Ishikawa (cell line): Measurements from ENCODE around the gene SH3TC2.
A peak's percentile ranks its signal among the peaks of the same experiment; 100 is the strongest.

Experiments used
- CEBPB ChIP-seq: IDR thresholded peaks from 2 replicates; pipeline ENCODE4 v1.6.1; 2012
- CREB1 ChIP-seq: IDR thresholded peaks from 2 replicates; pipeline ENCODE4 v1.6.1; 2012; ENCODE audit warnings: low read depth
- EGR1 ChIP-seq: IDR thresholded peaks from 2 replicates; pipeline ENCODE4 v1.6.1; 2012
- EP300 ChIP-seq: IDR thresholded peaks from 2 replicates; pipeline ENCODE4 v1.6.1; 2012; ENCODE audit warnings: borderline replicate concordance
- FOXM1 ChIP-seq: IDR thresholded peaks from 2 replicates; pipeline ENCODE4 v1.6.1; 2012; ENCODE audit warnings: low read depth, borderline replicate concordance
- MAX ChIP-seq: IDR thresholded peaks from 2 replicates; pipeline ENCODE4 v1.6.1; 2012
- NFIC ChIP-seq: IDR thresholded peaks from 2 replicates; pipeline ENCODE4 v1.6.1; 2012
- RAD21 ChIP-seq: IDR thresholded peaks from 2 replicates; pipeline ENCODE4 v1.6.1; 2012; ENCODE audit warnings: low read depth
- TAF1 ChIP-seq: IDR thresholded peaks from 2 replicates; pipeline ENCODE4 v1.6.1; 2012; ENCODE audit warnings: low read depth, mild to moderate bottlenecking
- TCF12 ChIP-seq: IDR thresholded peaks from 2 replicates; pipeline ENCODE4 v1.6.1; 2012; ENCODE audit warnings: low read depth
- TEAD4 ChIP-seq: IDR thresholded peaks from 2 replicates; pipeline ENCODE4 v1.6.1; 2012
- YY1 ChIP-seq: IDR thresholded peaks from 2 replicates; pipeline ENCODE4 v1.6.1; 2012; ENCODE audit warnings: low read depth
- ZBTB7A ChIP-seq: IDR thresholded peaks from 2 replicates; pipeline ENCODE4 v1.6.1; 2012; ENCODE audit warnings: low read depth
- TF ChIP-seq, protein P1 (sequence below): IDR thresholded peaks from 2 replicates; pipeline ENCODE4 v1.6.1; 2012; ENCODE audit warnings: low read depth, mild to moderate bottlenecking
- TF ChIP-seq, protein P2 (sequence below): IDR thresholded peaks from 2 replicates; pipeline ENCODE4 v1.6.1; 2012

Gene SH3TC2

GRCh38 chr5:149005077-149005892 is 57.6 kb downstream of the SH3TC2 start:
- TF ChIP-seq TCF12 (no peak), YY1 (no peak), ZBTB7A (no peak), TEAD4 (no peak), MAX (no peak), TAF1 (no peak), CEBPB (no peak), NFIC (no peak), FOXM1 (no peak), EGR1 (no peak), EP300 (no peak), CREB1 (no peak), RAD21 (no peak)
- TF ChIP-seq, protein P1, sequence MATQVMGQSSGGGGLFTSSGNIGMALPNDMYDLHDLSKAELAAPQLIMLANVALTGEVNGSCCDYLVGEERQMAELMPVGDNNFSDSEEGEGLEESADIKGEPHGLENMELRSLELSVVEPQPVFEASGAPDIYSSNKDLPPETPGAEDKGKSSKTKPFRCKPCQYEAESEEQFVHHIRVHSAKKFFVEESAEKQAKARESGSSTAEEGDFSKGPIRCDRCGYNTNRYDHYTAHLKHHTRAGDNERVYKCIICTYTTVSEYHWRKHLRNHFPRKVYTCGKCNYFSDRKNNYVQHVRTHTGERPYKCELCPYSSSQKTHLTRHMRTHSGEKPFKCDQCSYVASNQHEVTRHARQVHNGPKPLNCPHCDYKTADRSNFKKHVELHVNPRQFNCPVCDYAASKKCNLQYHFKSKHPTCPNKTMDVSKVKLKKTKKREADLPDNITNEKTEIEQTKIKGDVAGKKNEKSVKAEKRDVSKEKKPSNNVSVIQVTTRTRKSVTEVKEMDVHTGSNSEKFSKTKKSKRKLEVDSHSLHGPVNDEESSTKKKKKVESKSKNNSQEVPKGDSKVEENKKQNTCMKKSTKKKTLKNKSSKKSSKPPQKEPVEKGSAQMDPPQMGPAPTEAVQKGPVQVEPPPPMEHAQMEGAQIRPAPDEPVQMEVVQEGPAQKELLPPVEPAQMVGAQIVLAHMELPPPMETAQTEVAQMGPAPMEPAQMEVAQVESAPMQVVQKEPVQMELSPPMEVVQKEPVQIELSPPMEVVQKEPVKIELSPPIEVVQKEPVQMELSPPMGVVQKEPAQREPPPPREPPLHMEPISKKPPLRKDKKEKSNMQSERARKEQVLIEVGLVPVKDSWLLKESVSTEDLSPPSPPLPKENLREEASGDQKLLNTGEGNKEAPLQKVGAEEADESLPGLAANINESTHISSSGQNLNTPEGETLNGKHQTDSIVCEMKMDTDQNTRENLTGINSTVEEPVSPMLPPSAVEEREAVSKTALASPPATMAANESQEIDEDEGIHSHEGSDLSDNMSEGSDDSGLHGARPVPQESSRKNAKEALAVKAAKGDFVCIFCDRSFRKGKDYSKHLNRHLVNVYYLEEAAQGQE, result no peak
- TF ChIP-seq, protein P2, sequence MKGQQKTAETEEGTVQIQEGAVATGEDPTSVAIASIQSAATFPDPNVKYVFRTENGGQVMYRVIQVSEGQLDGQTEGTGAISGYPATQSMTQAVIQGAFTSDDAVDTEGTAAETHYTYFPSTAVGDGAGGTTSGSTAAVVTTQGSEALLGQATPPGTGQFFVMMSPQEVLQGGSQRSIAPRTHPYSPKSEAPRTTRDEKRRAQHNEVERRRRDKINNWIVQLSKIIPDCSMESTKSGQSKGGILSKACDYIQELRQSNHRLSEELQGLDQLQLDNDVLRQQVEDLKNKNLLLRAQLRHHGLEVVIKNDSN, result no peak

DNA sequence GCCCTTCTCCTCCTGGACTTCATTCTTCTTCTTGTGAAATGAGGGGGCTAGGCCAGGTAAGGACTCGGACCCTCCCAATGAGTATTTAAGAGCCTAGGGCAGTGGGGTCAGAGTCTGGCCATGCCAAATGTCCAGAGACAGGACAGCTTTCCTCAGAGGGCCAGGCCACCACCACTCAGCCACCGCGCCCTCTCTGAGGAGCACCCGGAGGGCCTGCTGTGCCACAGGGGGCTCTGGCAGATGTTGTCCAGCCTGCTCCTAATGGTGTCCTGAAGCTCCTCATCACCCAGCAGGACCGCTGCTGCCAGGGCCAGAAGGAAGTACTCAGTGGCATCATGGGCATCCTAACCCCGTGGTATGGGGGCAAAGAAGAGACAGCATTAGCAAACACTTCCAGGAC is 58.3 kb downstream of the SH3TC2 start:
- TF ChIP-seq MAX, result no peak
- no peak for TF ChIP-seq CEBPB
- TF ChIP-seq, protein P1, result no peak

GRCh38 chr5:149002761-149003689 is 59.8 kb downstream of the SH3TC2 start:
- TF ChIP-seq CEBPB, result no peak
- TF ChIP-seq EGR1, result no peak
- TF ChIP-seq MAX, result no peak
- TF ChIP-seq RAD21, result peak; percentile 58

DNA sequence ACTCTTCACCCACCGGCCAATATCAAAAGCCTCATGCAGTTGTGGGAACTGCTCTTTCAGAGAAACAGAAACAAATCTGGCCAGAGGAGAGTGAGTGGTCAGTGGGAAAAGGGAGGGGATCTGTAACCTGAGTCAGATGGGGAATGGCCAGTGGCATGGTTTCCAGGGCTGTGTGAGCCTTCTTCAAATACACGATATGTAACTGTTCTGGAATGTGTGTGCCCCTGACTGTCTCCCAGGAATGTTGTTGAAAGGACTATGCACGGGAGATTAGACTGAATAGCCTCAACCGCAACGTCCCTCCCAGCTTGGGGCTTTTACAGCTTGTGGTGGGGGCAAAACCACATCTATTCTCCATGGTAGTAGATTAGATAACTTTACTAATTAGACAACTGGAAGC is 60.8 kb downstream of the SH3TC2 start:
- TF ChIP-seq CREB1 (no peak), RAD21 (no peak), TEAD4 (peak; percentile 98), FOXM1 (peak; percentile 90), TAF1 (0 out of 2 replicates have a peak, but pooled peaks have one; percentile 31), NFIC (peak; percentile 65), EGR1 (no peak), MAX (no peak), TCF12 (peak; percentile 91), EP300 (peak; percentile 94), ZBTB7A (no peak), YY1 (peak; percentile 59; the same call in 1 of the 2 replicates), CEBPB (no peak)
- TF ChIP-seq, protein P2, result no peak
- TF ChIP-seq, protein P1, result no peak
